Breast epithelium (tissue), 3 donors: ENCODE data around the gene ROPN1B.

Experiments
- CTCF ChIP-seq, 3 donors: fragments of 450-650 bp; IDR thresholded peaks; one replicate each; pipeline ENCODE4 v1.5.1; 2016 to 2017; ENCODE audit warnings: antibody characterized with exemption in 3 of 3, mild to moderate bottlenecking in 3 of 3, moderate library complexity in 3 of 3
- POLR2A ChIP-seq: fragments of 450-650 bp; IDR thresholded peaks from one replicate; pipeline ENCODE4 v1.6.1; 2016; ENCODE audit warnings: antibody characterized with exemption, mild to moderate bottlenecking, moderate library complexity

- no peak for TF ChIP-seq POLR2A
- no peak for TF ChIP-seq CTCF (IDR thresholded peaks at IDR 0.05)
These were observed 46.1 kb downstream of the ROPN1B start for GRCh38 chr3:126015075-126015474.
